ENCODE results near the gene TEX29. TPM values are rescaled to one million over a fixed set of nuclear protein-coding genes. Genes with fewer than 3 reads are reported as not detected.

TEX29 gene
- total RNA-seq, 1 donor from 2014 or later = 0.97 TPM

DNA sequence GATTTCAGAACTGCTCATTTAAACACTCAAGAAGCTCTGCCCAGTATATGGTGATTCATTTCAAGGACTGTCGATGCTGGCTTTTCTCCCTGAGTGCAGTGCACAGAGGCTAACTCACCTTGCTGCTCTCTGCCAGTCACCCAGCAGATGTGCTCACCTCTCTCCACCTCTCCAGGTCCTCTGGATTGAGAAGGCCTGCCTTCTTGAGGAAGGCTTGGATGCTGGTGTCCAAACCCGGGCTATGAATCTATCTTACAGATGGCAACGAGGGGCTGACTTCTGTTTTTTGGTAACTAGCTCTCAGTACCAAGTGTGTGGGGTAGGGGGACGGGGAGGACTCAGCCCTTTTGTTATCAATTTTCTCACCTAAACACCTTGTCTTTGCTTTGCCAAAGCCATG lies 47.6 kb downstream of the TEX29 start:
- H3K4me1 ChIP-seq = no peaks in the 10 kb centered on the region
- no peak overlapping the region for H3K27ac ChIP-seq
- H3K9me3 ChIP-seq = no peaks in the 10 kb centered on the region
- ATAC-seq (no peak), DNase-seq (no peak)
- H3K27me3 ChIP-seq (ENCODE audit: low read depth) = peaks cover 5% of the 10 kb centered on the region
- intact Hi-C loops (cut with DNase I) = no loop called here
- H3K36me3 ChIP-seq = no peaks in the 10 kb centered on the region
- no peak overlapping the region for H3K4me3 ChIP-seq
- TF ChIP-seq, protein P1, sequence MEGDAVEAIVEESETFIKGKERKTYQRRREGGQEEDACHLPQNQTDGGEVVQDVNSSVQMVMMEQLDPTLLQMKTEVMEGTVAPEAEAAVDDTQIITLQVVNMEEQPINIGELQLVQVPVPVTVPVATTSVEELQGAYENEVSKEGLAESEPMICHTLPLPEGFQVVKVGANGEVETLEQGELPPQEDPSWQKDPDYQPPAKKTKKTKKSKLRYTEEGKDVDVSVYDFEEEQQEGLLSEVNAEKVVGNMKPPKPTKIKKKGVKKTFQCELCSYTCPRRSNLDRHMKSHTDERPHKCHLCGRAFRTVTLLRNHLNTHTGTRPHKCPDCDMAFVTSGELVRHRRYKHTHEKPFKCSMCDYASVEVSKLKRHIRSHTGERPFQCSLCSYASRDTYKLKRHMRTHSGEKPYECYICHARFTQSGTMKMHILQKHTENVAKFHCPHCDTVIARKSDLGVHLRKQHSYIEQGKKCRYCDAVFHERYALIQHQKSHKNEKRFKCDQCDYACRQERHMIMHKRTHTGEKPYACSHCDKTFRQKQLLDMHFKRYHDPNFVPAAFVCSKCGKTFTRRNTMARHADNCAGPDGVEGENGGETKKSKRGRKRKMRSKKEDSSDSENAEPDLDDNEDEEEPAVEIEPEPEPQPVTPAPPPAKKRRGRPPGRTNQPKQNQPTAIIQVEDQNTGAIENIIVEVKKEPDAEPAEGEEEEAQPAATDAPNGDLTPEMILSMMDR (IDR thresholded peaks at IDR 0.05) = no peak

DNA sequence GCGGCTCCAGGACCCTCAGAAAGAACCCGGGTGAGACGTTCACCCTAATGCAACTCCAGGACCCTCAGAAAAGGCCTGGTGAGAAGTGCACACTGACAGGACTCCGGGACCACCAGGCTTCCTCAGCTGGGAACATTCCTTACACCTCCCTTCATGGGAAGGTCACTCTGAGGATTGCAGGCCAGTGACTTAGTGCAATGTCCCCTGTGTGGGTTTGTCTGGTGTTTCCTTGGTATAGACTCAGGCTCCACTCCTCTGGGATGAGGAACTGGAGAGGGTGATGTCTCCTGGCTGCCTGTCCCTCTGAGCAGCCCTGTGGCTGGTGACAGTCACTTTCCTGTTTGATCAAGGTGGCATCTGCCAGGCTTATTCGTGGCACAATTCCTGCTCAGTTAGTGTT lies 49.7 kb downstream of the TEX29 start:
- TF ChIP-seq, protein P1 (IDR thresholded peaks at IDR 0.05) = no peak
- ATAC-seq = no peak
- no peaks in the 10 kb centered on the region for H3K9me3 ChIP-seq
- H3K4me3 ChIP-seq = no peak overlapping the region
- H3K36me3 ChIP-seq = no peaks in the 10 kb centered on the region
- no peak overlapping the region for H3K27ac ChIP-seq
- H3K4me1 ChIP-seq = no peaks in the 10 kb centered on the region
- no peak for DNase-seq
- H3K27me3 ChIP-seq (ENCODE audit: low read depth) = peaks cover 2% of the 10 kb centered on the region
- intact Hi-C loops (cut with DNase I) = no loop called here

DNA sequence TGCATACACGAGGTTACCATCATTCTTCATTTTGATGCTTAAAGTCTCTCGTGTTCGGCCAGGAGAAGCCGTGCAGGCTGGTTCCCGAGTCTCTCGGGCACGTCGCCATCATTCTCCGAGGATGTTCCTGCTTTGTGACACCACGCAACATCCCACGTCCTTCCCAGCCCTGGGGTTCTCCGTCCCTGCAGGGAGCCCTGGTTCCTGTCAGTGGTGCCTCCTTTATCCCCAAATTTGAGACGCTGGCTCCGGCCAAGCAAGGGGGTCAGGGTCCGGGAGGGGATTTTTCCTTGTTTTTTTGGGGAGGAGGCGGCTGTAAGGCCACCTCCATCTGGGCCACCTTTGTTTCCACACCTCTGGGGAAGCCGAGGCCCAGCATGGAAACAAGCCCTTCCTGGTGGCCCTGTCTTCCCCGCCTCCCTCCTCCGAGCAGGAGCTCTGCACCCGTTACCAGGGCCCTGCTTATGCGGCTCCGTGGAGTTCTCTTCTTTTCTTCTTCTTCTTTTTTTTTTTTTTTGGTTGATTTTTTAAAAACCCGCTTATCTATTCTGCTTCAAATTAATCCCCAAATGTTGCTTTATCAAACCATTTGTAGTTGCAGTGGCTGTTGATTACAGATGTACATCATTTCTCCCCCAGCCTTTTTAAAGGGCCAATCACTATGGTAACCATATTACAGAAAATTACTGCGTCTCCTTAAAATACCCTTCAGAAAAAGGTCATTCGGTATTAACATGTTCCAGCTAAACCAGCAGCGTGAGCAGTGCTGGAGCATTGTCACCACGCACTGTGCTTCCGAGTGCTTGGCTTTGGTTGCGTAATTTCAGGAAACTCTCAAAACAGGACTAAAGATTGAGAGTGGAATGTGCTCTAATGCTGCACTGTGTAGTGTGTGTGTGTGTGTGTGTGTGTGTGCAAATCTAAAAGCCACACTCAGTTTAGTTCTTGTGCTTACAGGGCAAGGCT lies 50.4 kb downstream of the TEX29 start:
- Histone ChIP-seq H3K36me3 (no peaks in the 10 kb centered on the region), H3K27me3 (ENCODE audit: low read depth) (no peaks in the 10 kb centered on the region), H3K4me3 (no peak overlapping the region), H3K27ac (no peak overlapping the region), H3K9me3 (no peaks in the 10 kb centered on the region), H3K4me1 (no peaks in the 10 kb centered on the region)
- peak; percentile 93 to 94 for ATAC-seq
- DNase-seq = no peak
- intact Hi-C loops (cut with DNase I) = no loop called here
- TF ChIP-seq, protein P1 (IDR thresholded peaks at IDR 0.05) = no peak

DNA sequence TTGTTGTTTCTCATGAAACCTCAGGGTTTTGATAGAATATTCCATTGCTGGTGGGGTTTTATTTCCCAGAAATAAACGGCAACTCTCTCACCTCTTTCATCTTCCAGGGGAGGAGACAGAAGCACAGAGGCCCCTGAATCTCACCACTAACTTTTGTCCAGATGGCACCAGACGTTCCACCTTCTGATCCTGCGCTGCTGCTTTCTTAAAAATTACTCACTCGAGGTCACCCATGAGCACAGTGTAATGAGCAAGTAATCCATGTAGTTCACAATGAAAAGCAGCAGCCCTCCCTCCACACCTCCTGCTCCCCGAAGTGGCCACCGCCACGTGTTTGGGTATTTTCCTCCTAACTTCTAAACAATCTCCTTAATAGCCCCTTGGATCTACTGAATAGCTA lies 51.3 kb downstream of the TEX29 start:
- intact Hi-C loops (cut with DNase I) = no loop called here
- DNase-seq = no peak
- Histone ChIP-seq H3K27me3 (ENCODE audit: low read depth) (no peaks in the 10 kb centered on the region), H3K36me3 (no peaks in the 10 kb centered on the region), H3K4me1 (no peaks in the 10 kb centered on the region), H3K27ac (no peak overlapping the region), H3K4me3 (no peak overlapping the region), H3K9me3 (no peaks in the 10 kb centered on the region)
- TF ChIP-seq, protein P1 (IDR thresholded peaks at IDR 0.05) = no peak
- no peak for ATAC-seq

DNA sequence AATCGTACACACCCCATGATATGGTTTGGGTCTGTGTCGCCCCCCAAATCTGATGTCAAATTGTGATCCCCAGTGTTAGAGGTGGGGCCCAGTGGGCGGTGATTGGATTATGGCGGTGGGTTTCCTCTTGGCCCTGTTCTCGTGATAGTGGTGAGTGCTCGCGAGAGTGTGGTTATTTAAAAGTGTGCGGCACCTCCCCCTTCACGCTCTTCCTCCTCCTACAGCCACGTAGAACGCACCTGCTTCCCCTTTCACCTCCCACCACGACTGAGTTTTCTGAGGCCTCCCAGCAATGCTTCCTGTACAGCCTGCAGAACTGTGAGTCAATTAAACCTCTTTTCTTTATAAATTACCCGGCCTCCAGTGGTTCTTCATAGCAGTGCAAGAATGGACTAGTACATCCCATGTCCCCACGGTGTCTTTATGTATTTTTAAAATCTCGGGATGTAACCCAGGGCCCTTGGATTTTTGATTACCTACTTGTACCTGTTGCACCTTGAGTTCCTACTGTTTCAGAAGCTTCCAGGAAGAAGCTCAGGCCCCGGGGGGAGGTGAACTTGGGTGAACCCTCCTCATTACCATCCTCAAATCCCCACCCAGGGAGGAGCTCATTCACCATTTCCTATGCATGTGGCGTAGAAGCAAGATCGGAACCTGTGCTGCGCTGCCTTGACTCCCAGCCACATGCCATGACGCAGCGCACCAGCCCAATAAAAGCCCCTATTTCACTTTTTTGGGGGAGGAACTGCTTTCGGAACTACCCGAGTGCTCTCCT lies 52.4 kb downstream of the TEX29 start:
- Histone ChIP-seq H3K4me3 (no peak overlapping the region), H3K27me3 (ENCODE audit: low read depth) (no peaks in the 10 kb centered on the region), H3K9me3 (no peaks in the 10 kb centered on the region), H3K27ac (no peak overlapping the region), H3K4me1 (no peaks in the 10 kb centered on the region), H3K36me3 (no peaks in the 10 kb centered on the region)
- intact Hi-C loops (cut with DNase I) = no loop called here
- DNase-seq (no peak), ATAC-seq (no peak)
- TF ChIP-seq, protein P1 (IDR thresholded peaks at IDR 0.05) = no peak
